UCSD-AML1 (cell line): ENCODE data around the gene FAM114A1.
"Not testable (repeated sequence)": the region's sequence is repeated elsewhere in the genome, so short reads cannot be mapped to it uniquely, and the experiment has no call there.

Experiments
- DNase-seq: peaks from one replicate; lab custom pipeline; 2025; ENCODE audit not compliant: unreplicated experiment; lab: John Stamatoyannopoulos, UW

The FAM114A1 gene

GRCh38 chr4:38964942-38965775 is 97.6 kb downstream of the FAM114A1 start:
- no peak for DNase-seq

- DNase-seq = no peak
These were observed 98.3 kb downstream of the FAM114A1 start for GRCh38 chr4:38965866-38966265.

- no peak for DNase-seq
These were observed 99.9 kb downstream of the FAM114A1 start for GRCh38 chr4:38967260-38968095.

- DNase-seq = no peak
These were observed 101.1 kb downstream of the FAM114A1 start for GRCh38 chr4:38968668-38969067.

- no peak for DNase-seq
These were observed 108.7 kb downstream of the FAM114A1 start for GRCh38 chr4:38976308-38976707.

- DNase-seq = no peak
These were observed 111.5 kb downstream of the FAM114A1 start for GRCh38 chr4:38979081-38979480.

- no peak for DNase-seq
These were observed 112.1 kb downstream of the FAM114A1 start for GRCh38 chr4:38979511-38980230.

GRCh38 chr4:38980903-38981676 is 113.5 kb downstream of the FAM114A1 start:
- DNase-seq = no peak

- no peak for DNase-seq
These were observed 114.9 kb downstream of the FAM114A1 start for GRCh38 chr4:38982361-38983095.

GRCh38 chr4:38983291-38983690 is 115.7 kb downstream of the FAM114A1 start:
- DNase-seq = no peak

GRCh38 chr4:38983787-38984598 is 116.4 kb downstream of the FAM114A1 start:
- no peak for DNase-seq

GRCh38 chr4:38985410-38986100 is 117.9 kb downstream of the FAM114A1 start:
- no peak for DNase-seq

- no peak for DNase-seq
These were observed 119.9 kb downstream of the FAM114A1 start for GRCh38 chr4:38987491-38987890.

- DNase-seq = not testable (repeated sequence)
These were observed 120.7 kb downstream of the FAM114A1 start for GRCh38 chr4:38988353-38988752.

- DNase-seq = no peak
These were observed 121.9 kb downstream of the FAM114A1 start for GRCh38 chr4:38989487-38989886.

GRCh38 chr4:38990241-38990640 is 122.6 kb downstream of the FAM114A1 start:
- no peak for DNase-seq

- no peak for DNase-seq
These were observed 126.1 kb downstream of the FAM114A1 start for GRCh38 chr4:38993683-38994082.

GRCh38 chr4:38994135-38994534 is 126.5 kb downstream of the FAM114A1 start:
- no peak for DNase-seq
